ENCODE measurements around the gene UVSSA.

UVSSA gene

GRCh38 chr4:1348746-1349145, 1.7 kb downstream of the UVSSA start:
- DNase-seq (ENCODE audit: low spot score): no peak

- no peak for DNase-seq (ENCODE audit: low spot score)
These were observed 2.6 kb downstream of the UVSSA start for GRCh38 chr4:1349359-1350168.

- no peak for DNase-seq (ENCODE audit: low spot score)
These were observed 3.1 kb downstream of the UVSSA start for GRCh38 chr4:1350169-1350520.

- peak; percentile 42 for DNase-seq (ENCODE audit: low spot score)
These were observed 5.0 kb downstream of the UVSSA start for GRCh38 chr4:1351854-1352566.

- no peak for DNase-seq (ENCODE audit: low spot score)
These were observed 5.5 kb downstream of the UVSSA start for GRCh38 chr4:1352567-1352900.

- no peak for DNase-seq (ENCODE audit: low spot score)
These were observed 6.4 kb downstream of the UVSSA start for GRCh38 chr4:1353186-1354055.

- DNase-seq (ENCODE audit: low spot score): no peak
These were observed 7.4 kb downstream of the UVSSA start for GRCh38 chr4:1354136-1354982.

- no peak for DNase-seq (ENCODE audit: low spot score)
These were observed 7.9 kb downstream of the UVSSA start for GRCh38 chr4:1354983-1355275.

GRCh38 chr4:1355378-1355777, 8.4 kb downstream of the UVSSA start:
- DNase-seq (ENCODE audit: low spot score): no peak

GRCh38 chr4:1356181-1356998, 9.4 kb downstream of the UVSSA start:
- DNase-seq (ENCODE audit: low spot score): peak; percentile 53

- peak; percentile 61 for DNase-seq (ENCODE audit: low spot score)
These were observed 10.6 kb downstream of the UVSSA start for GRCh38 chr4:1357356-1358248.

- DNase-seq (ENCODE audit: low spot score): no peak
These were observed 11.6 kb downstream of the UVSSA start for GRCh38 chr4:1358421-1359143.

- DNase-seq (ENCODE audit: low spot score): no peak
These were observed 12.1 kb downstream of the UVSSA start for GRCh38 chr4:1359144-1359501.

GRCh38 chr4:1359976-1360375, 13.0 kb downstream of the UVSSA start:
- no peak for DNase-seq (ENCODE audit: low spot score)

- DNase-seq (ENCODE audit: low spot score): no peak
These were observed 13.6 kb downstream of the UVSSA start for GRCh38 chr4:1360423-1361283.

GRCh38 chr4:1361431-1361830, 14.4 kb downstream of the UVSSA start:
- DNase-seq (ENCODE audit: low spot score): no peak

GRCh38 chr4:1362046-1362445, 15.0 kb downstream of the UVSSA start:
- DNase-seq (ENCODE audit: low spot score): no peak

- no peak for DNase-seq (ENCODE audit: low spot score)
These were observed 15.5 kb downstream of the UVSSA start for GRCh38 chr4:1362521-1362920.

- DNase-seq (ENCODE audit: low spot score): no peak
These were observed 16.5 kb downstream of the UVSSA start for GRCh38 chr4:1363513-1363912.
